HEK293 (cell line): Measurements from ENCODE around the gene UNG.
A peak's percentile ranks its signal among the peaks of the same experiment; 100 is the strongest.

Experiments used
- CTCF ChIA-PET: fragments of 350-600 bp; formaldehyde crosslinking; extraction: SDS; loops from one replicate; lab custom pipeline; 2021; ENCODE audit warnings: antibody characterized with exemption; lab: Yijun Ruan, JAX
- POLR2A ChIA-PET: fragments of 300-600 bp; formaldehyde crosslinking; extraction: SDS; loops from one replicate; lab custom pipeline; 2020; ENCODE audit warnings: antibody characterized with exemption, inconsistent platforms; lab: Yijun Ruan, JAX
- H3K27ac ChIP-seq: fragments of 200-500 bp; sonication (Bioruptor generic); 2 replicates; pipeline ENCODE4 v1.5.1; 2014; ENCODE audit warnings: low read depth, low read length, control low read depth, inconsistent platforms; ENCODE audit errors: extremely low read depth
- H3K36me3 ChIP-seq, 2 experiments: fragments of 200-500 bp in 1 of 2; sonication (Bioruptor generic) in 1 of 2; 1 replicate in 1 of 2; 2 replicates in 1 of 2; pipeline ENCODE4 v1.5.1; 2014 to 2017; ENCODE audit warnings: inconsistent platforms in 2 of 2, low read length in 2 of 2; ENCODE audit not compliant: control insufficient read depth in 2 of 2, insufficient read depth in 1 of 2
- H3K4me1 ChIP-seq: fragments of 200-500 bp; sonication (Bioruptor generic); 2 replicates; pipeline ENCODE4 v1.5.1; 2014; ENCODE audit warnings: mild to moderate bottlenecking, low read length, inconsistent platforms; ENCODE audit not compliant: control insufficient read depth, insufficient read depth
- H3K4me3 ChIP-seq: 2 replicates; pipeline ENCODE4 v1.5.1; 2011; ENCODE audit warnings: low read depth, mild to moderate bottlenecking, control low read depth, low read length, moderate library complexity
- H3K9me3 ChIP-seq: fragments of 200-500 bp; sonication (Bioruptor generic); 2 replicates; pipeline ENCODE4 v1.5.1; 2014; ENCODE audit warnings: low read depth, low read length, inconsistent platforms; ENCODE audit not compliant: control insufficient read depth, insufficient read depth
- AEBP2 ChIP-seq: fragments of 450-650 bp; formaldehyde crosslinking; IDR thresholded peaks from 2 replicates; pipeline ENCODE4 v1.5.1; 2016; ENCODE audit warnings: missing biosample characterization, missing genetic modification characterization, borderline replicate concordance
- GLIS1 ChIP-seq: fragments of 450-650 bp; formaldehyde crosslinking; IDR thresholded peaks from 2 replicates; pipeline ENCODE4 v1.5.1; 2016; ENCODE audit warnings: missing biosample characterization, missing genetic modification characterization
- MYNN ChIP-seq: fragments of 450-650 bp; formaldehyde crosslinking; IDR thresholded peaks from 2 replicates; pipeline ENCODE4 v1.5.1; 2016; ENCODE audit warnings: missing biosample characterization, missing genetic modification characterization, borderline replicate concordance
- SCRT1 ChIP-seq: fragments of 450-650 bp; formaldehyde crosslinking; IDR thresholded peaks from 2 replicates; pipeline ENCODE4 v1.5.1; 2016; ENCODE audit warnings: missing biosample characterization, missing genetic modification characterization, borderline replicate concordance
- SCRT2 ChIP-seq: fragments of 450-650 bp; formaldehyde crosslinking; IDR thresholded peaks from 2 replicates; pipeline ENCODE4 v1.5.1; 2016; ENCODE audit warnings: missing biosample characterization, missing genetic modification characterization
- SP2 ChIP-seq: fragments of 450-650 bp; formaldehyde crosslinking; IDR thresholded peaks from 2 replicates; pipeline ENCODE4 v1.5.1; 2016; ENCODE audit warnings: missing biosample characterization, missing genetic modification characterization
- WT1 ChIP-seq: fragments of 450-650 bp; formaldehyde crosslinking; IDR thresholded peaks from 2 replicates; pipeline ENCODE4 v1.5.1; 2016; ENCODE audit warnings: missing biosample characterization, missing genetic modification characterization
- ZBTB7A ChIP-seq: fragments of 450-650 bp; formaldehyde crosslinking; IDR thresholded peaks from 2 replicates; pipeline ENCODE4 v1.5.1; 2016; ENCODE audit warnings: low read depth, missing biosample characterization, missing genetic modification characterization
- ZFHX2 ChIP-seq: fragments of 450-650 bp; formaldehyde crosslinking; conservative IDR thresholded peaks from 2 replicates; pipeline ENCODE4 v1.5.1; 2016; ENCODE audit warnings: missing biosample characterization, missing genetic modification characterization
- ZFP37 ChIP-seq: fragments of 450-650 bp; formaldehyde crosslinking; IDR thresholded peaks from 2 replicates; pipeline ENCODE4 v1.5.1; 2016; ENCODE audit warnings: missing biosample characterization, missing genetic modification characterization
- ZNF10 ChIP-seq: fragments of 450-650 bp; formaldehyde crosslinking; IDR thresholded peaks from 2 replicates; pipeline ENCODE4 v1.5.1; 2017; ENCODE audit warnings: missing biosample characterization, missing genetic modification characterization
- ZNF112 ChIP-seq: fragments of 450-650 bp; formaldehyde crosslinking; IDR thresholded peaks from 2 replicates; pipeline ENCODE4 v1.5.0; 2017; ENCODE audit warnings: missing biosample characterization, missing genetic modification characterization
- ZNF24 ChIP-seq: fragments of 450-650 bp; formaldehyde crosslinking; IDR thresholded peaks from 2 replicates; pipeline ENCODE4 v1.5.1; 2016; ENCODE audit warnings: missing biosample characterization, missing genetic modification characterization
- ZNF366 ChIP-seq: fragments of 450-650 bp; formaldehyde crosslinking; conservative IDR thresholded peaks from 2 replicates; pipeline ENCODE4 v1.5.1; 2016; ENCODE audit warnings: missing biosample characterization, missing genetic modification characterization
- ZNF423 ChIP-seq: fragments of 450-650 bp; formaldehyde crosslinking; IDR thresholded peaks from 2 replicates; pipeline ENCODE4 v1.5.1; 2016; ENCODE audit warnings: missing biosample characterization, missing genetic modification characterization
- ZNF48 ChIP-seq: fragments of 450-650 bp; formaldehyde crosslinking; IDR thresholded peaks from 2 replicates; pipeline ENCODE4 v1.5.1; 2016; ENCODE audit warnings: missing biosample characterization, missing genetic modification characterization
- ZNF513 ChIP-seq: fragments of 450-650 bp; IDR thresholded peaks from 2 replicates; pipeline ENCODE4 v1.5.1; 2018; ENCODE audit warnings: missing biosample characterization, missing genetic modification characterization
- ZNF529 ChIP-seq: fragments of 450-650 bp; formaldehyde crosslinking; IDR thresholded peaks from 2 replicates; pipeline ENCODE4 v1.5.1; 2017; ENCODE audit warnings: missing genetic modification characterization, missing biosample characterization; ENCODE audit not compliant: insufficient replicate concordance
- ZNF585B ChIP-seq: fragments of 450-650 bp; formaldehyde crosslinking; IDR thresholded peaks from 2 replicates; pipeline ENCODE4 v1.5.1; 2016; ENCODE audit warnings: missing biosample characterization, missing genetic modification characterization
- ZNF600 ChIP-seq: fragments of 450-650 bp; formaldehyde crosslinking; IDR thresholded peaks from 2 replicates; pipeline ENCODE4 v1.5.1; 2016; ENCODE audit warnings: missing biosample characterization, missing genetic modification characterization
- ZNF768 ChIP-seq: fragments of 450-650 bp; formaldehyde crosslinking; IDR thresholded peaks from 2 replicates; pipeline ENCODE4 v1.5.1; 2018; ENCODE audit warnings: missing biosample characterization, mild to moderate bottlenecking, missing genetic modification characterization
- ZNF776 ChIP-seq: fragments of 450-650 bp; formaldehyde crosslinking; IDR thresholded peaks from 2 replicates; pipeline ENCODE4 v1.5.0; 2017; ENCODE audit warnings: missing biosample characterization, missing genetic modification characterization, borderline replicate concordance
- ZNF791 ChIP-seq: fragments of 450-650 bp; formaldehyde crosslinking; IDR thresholded peaks from 2 replicates; pipeline ENCODE4 v1.5.1; 2016; ENCODE audit warnings: missing biosample characterization, missing genetic modification characterization
- TF ChIP-seq, protein P1 (sequence below): fragments of 450-650 bp; formaldehyde crosslinking; IDR thresholded peaks from 2 replicates; pipeline ENCODE4 v1.5.1; 2016; ENCODE audit warnings: missing biosample characterization, missing genetic modification characterization
- TF ChIP-seq, protein P2 (sequence below): fragments of 450-650 bp; formaldehyde crosslinking; IDR thresholded peaks from 2 replicates; pipeline ENCODE4 v1.5.1; 2016; ENCODE audit warnings: missing biosample characterization, missing genetic modification characterization
- TF ChIP-seq, protein P3 (sequence below): fragments of 450-650 bp; formaldehyde crosslinking; IDR thresholded peaks from 2 replicates; pipeline ENCODE4 v1.5.1; 2016; ENCODE audit warnings: missing biosample characterization, missing genetic modification characterization

Gene UNG

DNA sequence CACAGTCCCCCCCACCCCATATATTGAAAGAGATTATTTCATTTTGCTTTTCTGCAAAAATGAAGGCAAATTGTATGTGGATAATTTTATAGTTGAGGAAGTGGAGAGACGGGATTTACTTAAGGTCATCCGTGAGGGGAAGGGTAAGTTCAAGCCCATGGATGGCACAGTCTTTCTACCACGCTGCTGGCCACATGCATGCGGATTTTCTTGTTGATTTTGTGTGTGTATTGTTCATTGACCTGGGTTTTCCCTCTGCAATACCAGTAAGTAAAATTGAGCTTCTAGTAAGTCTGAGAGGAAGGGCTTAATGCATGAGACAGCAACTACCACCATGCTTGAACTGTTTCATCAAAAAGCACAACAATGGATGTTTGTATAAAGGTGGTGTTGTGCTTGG is 54.1 kb downstream of the UNG start:
- CTCF ChIA-PET, result interaction anchor here (0.5 to 1.4 kb wide), 2 partner anchors 18 to 40 kb away, joined by 3 read pairs; no protein-coding TSS in a partner anchor
- POLR2A ChIA-PET, result interaction anchor here (0.6 kb wide), 1 partner anchor 228 kb away, joined by 9 read pairs; no protein-coding TSS in a partner anchor
- H3K27ac ChIP-seq, result no peak overlapping the region
- no peaks in the 10 kb centered on the region for H3K9me3 ChIP-seq
- TF ChIP-seq ZNF768 (tag by site-specific recombination), result no peak
- no peak for TF ChIP-seq ZNF776
- no peak for TF ChIP-seq ZFHX2 (tag by site-specific recombination)
- no peak for TF ChIP-seq ZNF791
- no peak for TF ChIP-seq SP2
- TF ChIP-seq, protein P1, sequence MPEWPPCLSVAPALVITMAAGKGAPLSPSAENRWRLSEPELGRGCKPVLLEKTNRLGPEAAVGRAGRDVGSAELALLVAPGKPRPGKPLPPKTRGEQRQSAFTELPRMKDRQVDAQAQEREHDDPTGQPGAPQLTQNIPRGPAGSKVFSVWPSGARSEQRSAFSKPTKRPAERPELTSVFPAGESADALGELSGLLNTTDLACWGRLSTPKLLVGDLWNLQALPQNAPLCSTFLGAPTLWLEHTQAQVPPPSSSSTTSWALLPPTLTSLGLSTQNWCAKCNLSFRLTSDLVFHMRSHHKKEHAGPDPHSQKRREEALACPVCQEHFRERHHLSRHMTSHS (tag by site-specific recombination), result no peak
- no peak for TF ChIP-seq ZNF48
- TF ChIP-seq ZNF600 (tag by site-specific recombination), result no peak
- TF ChIP-seq, protein P2, sequence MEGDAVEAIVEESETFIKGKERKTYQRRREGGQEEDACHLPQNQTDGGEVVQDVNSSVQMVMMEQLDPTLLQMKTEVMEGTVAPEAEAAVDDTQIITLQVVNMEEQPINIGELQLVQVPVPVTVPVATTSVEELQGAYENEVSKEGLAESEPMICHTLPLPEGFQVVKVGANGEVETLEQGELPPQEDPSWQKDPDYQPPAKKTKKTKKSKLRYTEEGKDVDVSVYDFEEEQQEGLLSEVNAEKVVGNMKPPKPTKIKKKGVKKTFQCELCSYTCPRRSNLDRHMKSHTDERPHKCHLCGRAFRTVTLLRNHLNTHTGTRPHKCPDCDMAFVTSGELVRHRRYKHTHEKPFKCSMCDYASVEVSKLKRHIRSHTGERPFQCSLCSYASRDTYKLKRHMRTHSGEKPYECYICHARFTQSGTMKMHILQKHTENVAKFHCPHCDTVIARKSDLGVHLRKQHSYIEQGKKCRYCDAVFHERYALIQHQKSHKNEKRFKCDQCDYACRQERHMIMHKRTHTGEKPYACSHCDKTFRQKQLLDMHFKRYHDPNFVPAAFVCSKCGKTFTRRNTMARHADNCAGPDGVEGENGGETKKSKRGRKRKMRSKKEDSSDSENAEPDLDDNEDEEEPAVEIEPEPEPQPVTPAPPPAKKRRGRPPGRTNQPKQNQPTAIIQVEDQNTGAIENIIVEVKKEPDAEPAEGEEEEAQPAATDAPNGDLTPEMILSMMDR (tag by site-specific recombination), result no peak
- no peak for TF ChIP-seq ZNF112 (tag by site-specific recombination)
- TF ChIP-seq AEBP2 (tag by site-specific recombination), result no peak
- TF ChIP-seq SCRT1 (tag by site-specific recombination), result no peak
- peaks cover 8% of the 10 kb centered on the region; the same call in 1 of the 2 replicates for H3K4me1 ChIP-seq
- no peaks in the 10 kb centered on the region for H3K36me3 ChIP-seq
- no peak overlapping the region for H3K4me3 ChIP-seq

DNA sequence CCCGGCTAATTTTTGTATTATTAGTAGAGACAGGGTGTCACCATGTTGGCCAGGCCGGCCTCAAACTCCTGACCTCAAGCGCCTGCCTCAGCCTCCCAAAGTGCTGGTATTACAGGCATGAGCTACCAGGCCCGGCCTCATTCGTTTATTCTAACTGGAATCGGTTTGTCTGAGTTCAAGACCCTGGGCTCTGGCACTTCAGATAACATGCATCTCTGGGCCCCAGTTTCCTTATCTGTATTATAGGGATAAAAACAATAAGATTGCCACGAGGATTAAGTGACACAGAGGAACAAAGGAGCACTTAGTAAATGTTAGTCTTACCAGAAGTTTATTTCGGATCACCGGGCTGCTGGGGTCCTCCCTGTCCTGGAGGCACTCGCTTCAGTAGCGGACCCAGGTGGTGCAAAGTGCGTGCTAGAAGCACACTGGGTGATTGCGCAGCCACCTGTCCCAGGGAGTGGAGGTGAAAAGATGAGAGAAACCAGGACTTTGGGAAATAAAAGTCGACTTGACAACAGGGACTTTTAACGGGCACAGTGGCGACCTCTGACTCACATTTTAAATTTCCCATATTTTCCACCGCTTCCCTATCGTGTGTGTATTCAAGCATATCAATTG is 56.5 kb downstream of the UNG start:
- Histone ChIP-seq H3K9me3 (no peaks in the 10 kb centered on the region), H3K4me3 (peak overlapping the region; percentile 30), H3K36me3 (no peaks in the 10 kb centered on the region), H3K4me1 (peaks cover 8% of the 10 kb centered on the region; the same call in 1 of the 2 replicates), H3K27ac (no peak overlapping the region)
- ChIA-PET CTCF (interaction anchor here (1.3 to 1.5 kb wide), 2 partner anchors 8 to 42 kb away, joined by 3 read pairs; no protein-coding TSS in a partner anchor), POLR2A (interaction anchor here (0.6 kb wide), 3 partner anchors 17 to 56 kb away, joined by 3 read pairs; no protein-coding TSS in a partner anchor)
- TF ChIP-seq ZFP37 (tag by site-specific recombination) (no peak), MYNN (tag by site-specific recombination) (peak; percentile 99), ZBTB7A (tag by site-specific recombination) (no peak), ZNF585B (tag by site-specific recombination) (no peak), ZNF112 (tag by site-specific recombination) (no peak), ZNF10 (tag by site-specific recombination) (no peak), ZNF366 (tag by site-specific recombination) (no peak), WT1 (tag by site-specific recombination) (no peak), SCRT2 (no peak), ZNF529 (tag by site-specific recombination) (no peak), GLIS1 (tag by site-specific recombination) (0 out of 2 replicates have a peak, but pooled peaks have one; percentile 6), ZNF423 (tag by site-specific recombination) (no peak), ZNF24 (tag by site-specific recombination) (no peak), ZNF513 (tag by site-specific recombination) (no peak), ZNF768 (tag by site-specific recombination) (no peak)
- TF ChIP-seq, protein P2 (tag by site-specific recombination), result no peak
- TF ChIP-seq, protein P3, sequence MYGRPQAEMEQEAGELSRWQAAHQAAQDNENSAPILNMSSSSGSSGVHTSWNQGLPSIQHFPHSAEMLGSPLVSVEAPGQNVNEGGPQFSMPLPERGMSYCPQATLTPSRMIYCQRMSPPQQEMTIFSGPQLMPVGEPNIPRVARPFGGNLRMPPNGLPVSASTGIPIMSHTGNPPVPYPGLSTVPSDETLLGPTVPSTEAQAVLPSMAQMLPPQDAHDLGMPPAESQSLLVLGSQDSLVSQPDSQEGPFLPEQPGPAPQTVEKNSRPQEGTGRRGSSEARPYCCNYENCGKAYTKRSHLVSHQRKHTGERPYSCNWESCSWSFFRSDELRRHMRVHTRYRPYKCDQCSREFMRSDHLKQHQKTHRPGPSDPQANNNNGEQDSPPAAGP, result no peak
